ENCODE measurements around the gene CSPG4.

CSPG4 gene

DNA sequence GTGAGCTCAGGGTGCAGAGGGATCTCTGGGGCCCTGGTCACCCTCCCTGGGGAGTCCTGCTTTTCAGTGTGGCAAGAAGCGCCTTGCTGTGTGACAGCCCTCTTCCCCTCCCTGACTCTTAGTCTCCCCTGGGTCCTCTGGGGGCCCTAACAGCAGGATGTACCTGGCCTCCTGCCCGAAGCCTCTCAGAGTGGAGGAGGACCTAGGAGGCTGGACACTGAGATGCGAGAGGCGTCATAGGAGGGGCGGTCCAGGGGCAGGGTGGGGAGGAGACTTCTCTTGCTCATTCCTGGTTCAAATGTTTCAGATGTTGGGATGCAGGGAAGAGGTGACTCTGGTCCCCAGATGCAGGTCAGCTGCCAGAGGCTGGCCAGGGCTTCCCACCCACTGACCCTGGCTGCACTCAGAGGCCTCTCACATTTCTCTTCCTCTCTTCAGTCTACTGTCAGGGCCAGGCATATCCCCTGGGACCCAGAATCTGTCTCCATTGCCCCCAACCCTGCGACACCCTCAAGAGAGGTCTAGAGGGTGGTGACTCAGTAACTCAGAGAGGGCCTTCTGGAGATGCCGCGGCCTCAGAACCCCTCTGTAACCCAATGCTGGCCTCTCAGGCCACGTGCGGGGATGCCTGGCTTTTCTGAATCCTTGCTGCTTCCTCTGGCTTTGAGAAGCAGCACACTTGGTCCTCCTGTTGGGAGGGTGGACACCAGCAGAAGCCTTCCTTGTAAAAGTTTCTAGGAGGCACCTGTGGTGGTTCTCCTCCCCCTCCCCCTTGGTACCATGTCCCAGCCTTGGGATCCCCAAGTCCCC, 39.0 kb downstream of the CSPG4 start:
- DNase-seq (ENCODE audit: extremely low read depth in 1 of 2, low read depth in 1 of 2) = no peak

DNA sequence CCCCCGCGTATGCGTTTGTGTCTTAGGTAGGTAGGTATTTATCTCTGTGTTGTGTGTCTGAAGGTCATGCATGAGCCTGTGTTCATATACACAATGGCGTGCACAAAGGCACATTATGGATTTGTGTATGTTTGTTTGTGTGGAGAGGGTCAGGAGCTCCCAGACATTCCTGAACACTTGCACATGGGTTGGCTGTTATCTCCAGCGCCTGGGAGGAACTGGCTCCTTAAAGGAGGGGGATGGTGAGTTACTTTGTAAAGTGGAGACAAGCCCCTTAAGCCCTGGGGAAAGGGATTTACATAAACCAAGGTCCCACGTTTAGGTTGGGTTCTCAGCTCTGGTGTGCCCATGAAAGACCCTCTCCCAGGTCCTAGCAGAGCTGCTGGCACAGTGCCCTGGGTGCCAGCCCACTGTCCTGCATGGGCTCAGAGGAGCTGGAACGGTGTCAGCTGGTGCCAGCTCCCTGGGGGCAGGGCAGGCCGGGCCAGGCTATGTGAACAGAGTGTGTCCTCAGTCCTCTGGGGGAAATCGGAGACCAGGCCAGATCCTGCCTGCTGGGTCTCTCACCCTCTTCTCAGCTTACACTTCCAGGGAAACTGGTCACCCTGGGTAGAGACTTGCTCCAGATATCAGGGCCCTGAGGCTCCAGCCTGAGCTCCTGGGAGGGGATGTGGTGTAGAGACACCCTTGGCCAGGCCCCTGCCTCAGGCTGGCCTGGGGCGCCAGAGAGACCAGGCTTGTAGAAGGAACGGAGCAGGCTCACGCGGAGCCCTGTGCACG, 39.8 kb downstream of the CSPG4 start:
- DNase-seq (ENCODE audit: extremely low read depth in 1 of 2, low read depth in 1 of 2) = no peak

DNA sequence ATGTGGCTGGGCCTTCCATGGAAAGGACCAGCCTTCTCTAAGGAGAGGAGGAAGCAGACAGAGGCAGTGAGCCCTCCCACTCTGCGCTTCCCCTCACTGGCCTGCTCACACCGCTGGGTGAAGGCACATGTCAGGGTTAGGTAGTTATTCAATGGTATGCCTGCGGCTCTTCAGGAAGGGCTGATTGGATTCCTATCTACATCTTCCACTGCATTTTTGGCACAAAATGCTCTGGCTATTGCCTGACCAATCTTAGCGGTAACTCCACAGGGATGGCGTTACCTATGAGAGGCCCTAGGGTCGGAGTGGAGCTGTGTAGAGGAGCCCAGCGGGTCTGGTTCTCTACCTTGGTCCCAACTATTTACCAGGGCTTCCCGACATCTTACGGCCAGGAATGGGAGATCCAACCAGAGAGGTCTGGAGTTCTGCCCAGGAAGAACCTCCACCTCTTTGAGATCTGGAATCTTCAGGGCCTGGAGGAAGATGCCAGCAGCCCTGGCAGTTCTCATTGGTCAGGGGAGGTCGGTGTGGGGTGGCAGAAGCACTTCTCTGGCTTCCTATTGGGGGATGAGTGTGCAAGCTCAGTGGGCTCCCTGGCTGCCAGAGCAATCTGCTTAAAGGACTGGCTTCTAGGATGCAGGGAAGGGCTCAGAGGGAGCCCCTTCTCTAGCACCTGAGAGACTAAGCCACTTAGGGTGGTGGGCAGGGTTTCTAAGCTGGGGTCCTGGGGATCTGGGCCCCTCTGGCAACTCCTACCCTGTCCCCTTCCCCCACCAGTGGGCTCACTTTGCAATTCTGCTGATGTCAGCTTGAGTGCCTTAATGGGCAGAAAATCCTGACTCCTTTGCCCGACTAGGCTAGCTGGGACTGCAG, 40.7 kb downstream of the CSPG4 start:
- DNase-seq (ENCODE audit: extremely low read depth in 1 of 2, low read depth in 1 of 2) = no peak

DNA sequence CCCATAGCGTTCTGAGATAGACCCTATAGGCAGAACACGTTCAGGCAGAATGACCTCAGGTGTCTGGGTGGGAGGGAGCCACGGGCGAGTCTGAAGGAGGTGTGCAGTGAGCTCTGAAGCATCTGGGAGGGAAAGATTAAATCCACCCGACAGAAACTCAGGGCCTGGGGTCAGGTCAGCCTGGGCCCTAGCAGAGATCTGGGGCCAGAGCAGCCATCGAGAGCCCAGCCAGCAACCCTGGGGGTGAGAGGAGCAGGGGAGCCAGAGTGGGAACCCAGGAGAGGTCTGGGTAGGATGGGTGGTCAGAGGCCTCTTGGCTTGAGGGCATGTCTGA, 42.8 kb downstream of the CSPG4 start:
- no peak for DNase-seq (ENCODE audit: extremely low read depth in 1 of 2, low read depth in 1 of 2)

DNA sequence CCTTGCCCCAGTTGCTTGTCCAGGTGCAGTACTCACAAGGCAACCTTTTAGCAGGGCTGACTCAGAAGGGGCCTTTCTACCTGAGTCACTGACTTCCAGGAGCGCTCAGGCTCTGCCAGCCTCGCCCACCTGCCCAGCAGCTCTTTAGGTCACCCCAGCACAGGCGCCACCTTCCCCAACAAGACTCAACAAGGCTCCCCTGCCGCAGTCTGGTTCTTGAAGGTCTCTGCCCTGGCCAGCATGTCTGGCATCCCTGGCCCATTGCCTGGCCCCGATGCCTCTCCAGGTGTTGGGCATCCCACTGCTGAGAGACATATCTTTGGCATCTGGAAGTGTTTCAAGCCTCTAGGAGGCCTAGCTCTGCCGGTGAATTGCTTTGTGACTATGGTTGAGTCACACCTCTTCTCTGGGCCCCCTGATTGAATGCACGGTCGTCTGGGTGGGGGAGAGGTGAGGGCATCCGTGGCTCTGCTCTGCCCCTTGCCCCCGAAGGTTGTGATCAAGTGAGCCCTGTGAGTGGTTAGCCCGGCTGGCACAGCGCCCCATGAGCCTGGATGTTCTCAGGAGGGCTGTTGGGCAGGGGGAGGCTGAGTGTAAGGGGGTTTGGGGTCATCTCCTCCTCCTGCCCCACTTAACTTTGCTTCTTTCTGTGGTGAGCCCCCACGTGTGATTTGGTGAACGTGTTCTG, 43.3 kb downstream of the CSPG4 start:
- DNase-seq (ENCODE audit: extremely low read depth in 1 of 2, low read depth in 1 of 2) = no peak

DNA sequence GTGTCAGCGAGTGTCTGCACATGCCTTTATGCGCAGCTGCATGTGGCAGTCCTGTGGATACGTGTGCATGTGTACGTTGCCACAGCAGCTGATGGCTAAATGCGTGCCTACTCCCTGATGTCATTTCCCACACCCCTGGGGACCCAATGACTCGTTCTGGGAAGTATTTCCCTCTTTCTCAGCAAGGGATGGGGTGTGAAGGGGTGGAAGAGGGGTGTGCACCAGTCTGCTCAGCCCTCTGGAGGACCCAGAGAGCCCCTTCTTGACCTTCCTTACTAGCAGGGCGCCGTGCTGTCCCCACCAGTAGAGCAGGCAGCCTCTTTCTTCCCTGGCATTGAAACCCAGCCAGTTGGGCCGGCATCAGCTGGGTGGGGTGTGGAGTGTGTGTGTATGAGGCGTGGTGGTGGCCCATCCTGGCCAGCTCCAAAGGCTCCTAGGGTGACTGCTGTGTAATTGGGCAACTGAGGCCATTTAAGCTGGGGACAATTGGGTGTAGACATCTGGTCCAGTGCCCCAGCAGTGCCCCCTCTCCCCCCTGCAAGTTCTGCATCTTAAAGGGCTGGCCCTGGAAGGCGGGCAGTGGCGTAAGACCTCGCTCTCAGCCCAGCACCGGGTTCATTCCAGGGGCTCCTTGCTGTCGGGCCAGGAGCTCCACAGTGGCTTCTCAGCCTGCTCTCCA, 45.7 kb downstream of the CSPG4 start:
- no peak for DNase-seq (ENCODE audit: extremely low read depth in 1 of 2, low read depth in 1 of 2)

DNA sequence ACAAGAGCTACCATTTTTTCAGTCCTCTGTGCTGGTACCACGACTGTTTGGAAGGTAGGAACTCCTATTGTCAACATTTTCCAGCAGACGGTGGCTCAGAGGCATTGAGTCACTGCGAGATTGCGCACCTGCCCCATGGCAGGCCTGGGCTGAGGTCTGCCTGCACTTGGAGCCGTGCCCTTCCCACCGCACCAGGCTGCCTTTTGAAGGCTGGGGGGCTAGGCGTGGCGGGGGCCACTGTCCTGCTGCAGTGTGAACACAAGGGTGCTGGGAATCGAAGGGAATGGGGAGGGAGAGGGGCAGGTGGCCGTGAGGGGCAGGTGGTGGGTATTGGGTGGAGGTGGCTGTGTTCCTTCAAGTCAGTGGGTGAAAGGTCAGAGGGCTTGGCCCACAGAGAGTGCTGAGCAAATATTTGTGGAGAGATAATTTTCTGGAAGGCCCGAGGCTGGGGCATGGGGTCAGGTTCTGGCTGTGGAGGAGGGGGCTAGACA, 48.7 kb downstream of the CSPG4 start:
- DNase-seq (ENCODE audit: extremely low read depth in 1 of 2, low read depth in 1 of 2) = no peak

DNA sequence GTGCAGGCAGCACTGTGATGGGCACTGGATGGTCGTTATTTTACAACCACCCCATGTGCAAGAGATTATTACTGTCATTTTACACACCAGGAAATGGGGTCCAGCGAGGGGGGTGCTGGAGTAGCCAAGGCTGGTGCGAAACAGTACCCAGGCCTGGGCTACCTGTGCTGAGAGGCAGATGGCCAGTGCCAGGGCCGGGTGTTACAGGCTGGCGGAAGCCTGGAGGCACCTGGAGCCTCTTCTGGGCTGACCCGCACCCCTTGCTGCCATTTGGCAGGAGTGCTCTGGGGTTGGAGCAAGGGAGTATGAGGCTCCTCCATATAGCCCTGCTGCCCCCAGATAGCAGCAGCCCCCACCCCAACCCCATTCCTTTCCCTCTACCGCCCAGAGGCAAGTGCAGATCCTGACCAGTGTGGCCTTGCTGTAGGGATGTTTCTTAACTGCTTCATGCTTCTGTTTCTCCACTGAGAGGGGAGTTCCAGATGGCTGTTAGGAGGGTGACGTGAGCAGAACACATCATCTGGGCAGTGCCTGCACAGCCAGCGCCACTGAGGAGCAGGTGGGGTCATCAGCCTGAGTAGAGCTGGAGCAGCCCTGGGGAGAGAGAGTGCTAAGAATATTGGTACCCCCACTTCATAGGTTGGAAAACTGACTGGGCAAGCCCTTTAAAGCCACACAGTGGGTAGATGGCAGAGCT, 49.7 kb downstream of the CSPG4 start:
- DNase-seq (ENCODE audit: extremely low read depth in 1 of 2, low read depth in 1 of 2) = no peak

DNA sequence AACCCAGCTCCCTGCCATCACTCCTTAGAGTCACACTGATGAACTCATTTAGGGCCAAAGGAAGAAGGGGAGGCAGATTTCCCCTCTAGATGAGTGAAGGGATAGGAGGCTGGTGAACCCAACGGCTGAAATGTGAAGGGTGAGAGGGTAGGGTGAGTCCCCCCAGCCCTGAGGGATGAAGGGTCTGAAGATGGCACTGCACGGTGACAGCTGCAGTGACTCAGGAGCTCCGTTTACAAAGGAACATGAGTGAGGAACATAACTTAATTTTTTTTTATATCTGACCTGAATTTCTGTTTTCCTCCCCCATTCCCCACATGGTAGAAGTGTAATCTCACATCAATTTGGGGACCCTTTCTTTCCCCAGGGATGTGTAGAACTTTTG, 50.9 kb downstream of the CSPG4 start:
- DNase-seq (ENCODE audit: extremely low read depth in 1 of 2, low read depth in 1 of 2) = no peak

DNA sequence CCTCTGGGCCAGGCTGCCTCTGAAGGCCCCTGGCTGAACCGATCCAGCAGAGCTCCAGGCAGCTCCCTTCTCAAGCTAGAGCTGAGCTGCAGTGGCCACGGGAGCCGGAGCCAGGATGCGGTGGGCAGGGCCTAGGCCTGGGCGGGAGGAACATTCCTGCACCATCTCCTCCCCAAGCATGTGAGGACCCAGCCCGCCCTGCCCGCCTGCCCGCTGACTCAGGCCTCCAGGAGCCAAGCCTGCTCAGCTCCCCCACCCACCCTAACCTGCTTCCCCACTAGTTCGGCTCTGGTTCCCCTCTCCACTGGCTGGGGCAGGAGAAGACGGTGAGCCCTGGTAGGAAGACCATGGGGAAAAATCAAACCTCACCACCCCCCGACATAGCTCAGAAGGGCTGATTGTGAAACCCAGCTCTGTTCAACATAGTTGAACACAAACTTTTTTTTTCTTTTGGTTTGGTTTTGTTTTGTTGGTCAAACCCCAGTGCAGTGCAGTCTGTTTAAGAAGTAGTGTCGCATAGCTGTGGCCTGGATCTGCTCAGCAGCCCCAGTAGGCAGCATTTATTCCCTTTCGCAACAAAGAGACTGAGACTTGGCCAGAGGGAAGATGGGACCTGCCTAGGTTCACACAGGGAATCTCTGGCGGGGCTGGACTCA, 51.4 kb downstream of the CSPG4 start:
- DNase-seq (ENCODE audit: extremely low read depth in 1 of 2, low read depth in 1 of 2) = no peak

DNA sequence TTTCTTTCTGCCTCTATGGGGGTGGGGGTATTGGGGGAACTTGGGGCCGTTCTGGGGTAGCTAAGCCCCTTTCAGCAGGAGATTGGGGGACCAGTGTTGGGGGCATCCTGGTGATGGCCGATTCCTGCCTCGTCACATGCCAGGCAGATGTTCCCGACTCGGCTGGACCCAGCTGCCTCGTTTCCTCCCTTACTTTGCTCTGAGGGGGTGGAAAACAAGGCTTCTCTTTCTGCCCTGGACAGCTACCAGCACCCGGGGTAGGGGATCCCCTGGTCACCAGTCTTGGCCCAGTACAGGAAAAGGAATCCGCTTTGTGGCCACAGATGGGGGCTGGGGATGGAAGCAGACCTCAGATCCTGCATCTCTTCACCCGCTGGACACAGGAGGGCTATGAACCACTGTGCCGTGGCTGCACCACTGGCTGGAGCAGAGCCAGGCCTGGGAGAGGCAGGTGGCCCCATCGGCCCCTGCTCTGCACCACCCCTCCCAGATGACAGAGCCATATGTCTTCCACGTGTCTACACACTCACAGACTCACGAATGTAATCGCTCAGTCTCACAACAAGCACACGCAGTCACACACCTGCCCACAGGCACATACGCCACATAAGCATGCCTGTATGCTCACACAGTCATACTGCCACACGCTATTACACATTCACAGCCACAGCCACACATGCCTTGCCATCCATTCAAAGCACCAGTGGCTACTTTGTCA, 52.6 kb downstream of the CSPG4 start:
- no peak for DNase-seq (ENCODE audit: extremely low read depth in 1 of 2, low read depth in 1 of 2)

DNA sequence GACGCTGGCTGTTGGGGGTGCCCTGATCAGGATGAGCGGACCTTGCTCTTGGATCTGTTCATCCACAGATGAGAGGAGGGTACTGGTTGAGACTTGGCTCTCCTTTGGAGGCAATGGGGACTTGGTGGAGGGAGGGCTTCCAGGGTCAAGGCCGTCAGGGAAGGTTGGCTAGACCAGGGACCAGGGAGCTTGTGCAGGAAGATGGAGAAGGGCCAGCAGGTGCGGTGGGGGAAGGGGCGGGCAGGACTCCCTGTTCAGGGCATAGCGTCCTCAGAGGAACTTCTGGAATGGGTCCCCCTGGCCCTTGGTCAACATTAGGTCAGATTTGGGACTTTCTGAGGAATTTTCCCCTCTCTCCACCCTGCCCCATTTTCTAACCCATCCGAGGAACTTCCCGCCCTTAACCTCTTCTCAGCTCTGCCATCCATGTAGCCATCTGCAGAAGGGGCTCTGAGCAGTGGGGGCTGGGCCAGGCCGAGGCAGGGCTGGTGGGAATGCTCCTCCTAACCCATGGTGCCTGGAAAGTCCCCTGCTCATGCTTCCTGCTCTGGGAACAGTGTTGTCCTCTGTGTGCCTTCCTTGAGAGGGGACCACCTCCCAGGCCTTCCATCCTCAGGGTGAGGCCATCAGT, 53.4 kb downstream of the CSPG4 start:
- DNase-seq (ENCODE audit: extremely low read depth in 1 of 2, low read depth in 1 of 2) = no peak

DNA sequence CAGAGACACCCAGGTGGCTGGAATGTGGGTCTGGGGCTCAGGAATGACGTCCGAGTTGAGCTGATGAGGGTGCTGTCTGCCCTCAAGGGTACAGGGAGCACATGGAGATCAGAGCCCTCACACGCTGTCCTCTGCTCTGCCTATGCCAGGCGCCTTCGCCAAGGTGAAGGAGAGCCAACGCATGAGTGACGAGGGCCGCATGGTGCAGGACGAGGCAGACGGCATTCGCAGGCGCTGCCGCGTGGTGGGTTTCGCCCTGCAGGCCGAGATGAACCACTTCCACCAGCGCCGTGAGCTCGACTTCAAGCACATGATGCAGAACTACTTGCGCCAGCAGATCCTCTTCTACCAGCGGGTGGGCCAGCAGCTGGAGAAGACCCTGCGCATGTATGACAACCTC, 55.8 kb downstream of the CSPG4 start:
- no peak for DNase-seq (ENCODE audit: extremely low read depth in 1 of 2, low read depth in 1 of 2)

DNA sequence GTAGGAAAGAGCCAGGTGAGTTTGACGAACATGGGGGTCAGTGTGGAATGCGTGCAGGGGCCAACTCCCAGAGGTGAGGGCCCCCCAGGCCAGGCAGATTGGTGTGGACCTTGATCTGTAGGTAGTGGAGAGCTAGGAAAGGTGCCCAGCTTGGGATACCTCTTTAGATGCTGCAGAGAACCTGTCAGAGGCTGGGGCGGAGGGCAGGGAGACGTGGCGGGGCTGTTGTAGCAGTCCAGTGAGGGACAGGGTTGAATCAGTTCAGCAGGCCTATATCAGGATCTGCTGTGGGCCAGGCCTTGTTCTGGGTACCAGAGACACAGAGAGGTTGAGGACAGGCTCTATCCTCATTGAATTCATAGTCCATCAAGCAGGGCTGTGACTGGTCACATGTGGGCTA, 56.3 kb downstream of the CSPG4 start:
- DNase-seq (ENCODE audit: extremely low read depth in 1 of 2, low read depth in 1 of 2) = no peak

DNA sequence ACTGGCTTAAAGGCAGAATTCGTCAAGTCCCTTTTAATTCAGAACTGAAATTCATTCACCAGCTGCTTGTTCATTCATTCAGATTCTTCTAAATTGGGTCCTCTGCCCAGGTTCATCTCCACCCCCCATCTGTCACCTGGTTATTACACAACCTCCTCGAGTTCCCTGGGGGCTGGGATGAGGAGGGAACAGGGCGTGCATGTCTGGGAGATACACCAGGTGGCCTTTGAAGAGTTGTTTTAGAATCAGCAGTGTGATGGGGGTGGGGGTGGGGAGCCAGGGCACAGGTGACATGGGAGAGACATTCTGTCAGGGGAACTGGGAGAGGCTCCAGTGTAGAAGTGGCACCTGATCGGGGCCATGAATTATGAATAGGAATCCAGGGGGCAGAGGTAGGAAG, 56.7 kb downstream of the CSPG4 start:
- DNase-seq (ENCODE audit: extremely low read depth in 1 of 2, low read depth in 1 of 2) = no peak

DNA sequence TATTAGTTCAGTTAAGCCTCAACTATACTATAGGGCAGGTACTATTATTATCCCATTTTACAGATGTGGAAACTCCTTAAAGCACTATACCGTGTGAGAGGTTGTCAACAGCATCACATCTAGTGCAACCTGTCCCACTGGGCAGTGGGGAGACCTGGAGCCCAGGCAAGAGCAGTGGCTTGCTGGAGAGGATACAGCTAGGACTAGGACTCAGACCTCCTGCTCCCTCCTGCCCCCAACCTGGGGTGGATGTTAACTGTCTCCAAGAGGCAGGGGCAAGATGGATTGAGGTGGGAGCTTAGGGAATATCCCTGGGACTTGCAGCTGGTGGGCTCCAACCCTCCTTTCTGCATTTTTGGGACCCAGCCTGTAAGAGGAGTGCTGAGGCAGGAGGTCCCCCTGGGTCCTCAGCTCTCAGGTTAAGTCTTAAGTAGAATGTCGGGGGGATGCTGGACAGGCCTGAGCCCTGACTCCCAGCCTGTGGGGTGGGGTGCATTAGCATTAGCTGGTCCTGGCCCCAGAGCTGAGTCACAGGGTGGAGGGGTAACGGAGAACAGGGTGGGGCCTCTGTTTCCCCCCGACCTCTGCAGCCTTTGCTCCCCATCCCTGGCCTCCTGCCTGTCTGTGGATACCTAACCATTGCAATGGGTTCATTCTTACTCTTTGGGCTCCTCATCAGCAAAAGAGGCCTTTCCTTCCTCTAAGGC, 58.3 kb downstream of the CSPG4 start:
- DNase-seq (ENCODE audit: extremely low read depth in 1 of 2, low read depth in 1 of 2) = no peak

DNA sequence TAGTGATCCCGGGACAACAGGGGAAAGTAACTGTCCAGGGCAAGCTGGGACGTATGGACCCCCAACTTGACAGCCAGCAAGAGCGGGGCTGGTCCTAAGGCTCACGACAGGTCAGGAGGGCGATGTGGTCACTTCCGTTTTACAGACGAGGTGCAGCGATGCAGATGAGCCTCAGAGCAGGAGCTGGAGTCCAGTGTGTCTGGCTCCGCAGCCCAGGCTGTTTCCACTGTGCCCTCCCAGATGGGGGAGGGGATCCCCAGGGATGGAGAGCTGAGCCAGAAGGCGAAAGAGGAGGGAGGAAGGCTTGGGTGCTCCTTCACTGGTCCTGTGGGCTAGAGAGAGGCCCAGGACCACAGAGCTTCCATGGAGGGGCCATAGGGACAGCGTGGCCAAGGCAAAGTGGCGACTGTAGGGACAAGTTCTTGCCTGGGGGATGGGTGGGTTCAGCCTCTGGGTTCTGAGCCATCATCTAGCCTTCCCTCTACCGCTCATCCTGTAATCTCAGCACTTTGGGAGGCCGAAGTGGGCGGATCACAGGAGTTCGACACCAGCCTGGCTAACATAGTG, 59.2 kb downstream of the CSPG4 start:
- DNase-seq (ENCODE audit: extremely low read depth in 1 of 2, low read depth in 1 of 2) = no peak

Measured in activated CD8-positive, alpha-beta memory T cell treated with anti-CD3 and anti-CD28 coated beads for 1 hour (primary cell).